Body of pancreas (tissue), 4 donors: ENCODE measurements around the gene MRPL43. TPM values are rescaled to one million over a fixed set of nuclear protein-coding genes. Genes with fewer than 3 reads are reported as not detected.

Source experiments
- ATAC-seq: fragments of 150-250 bp; one replicate; pipeline ENCODE4 v1.9.1; 2016
- DNase-seq, 4 donors: peaks; one replicate each; pipeline ENCODE4 v3.0.0-alpha.2; 2019
- H3K27ac ChIP-seq, 4 donors: fragments of 200-600 bp; sonication (generic); 1 replicate in 3 of 4; 2 replicates in 1 of 4; pipeline versions ENCODE4 v1.5.1 to v1.6.1; 2016 to 2019; ENCODE audit warnings: mild to moderate bottlenecking in 1 of 4, mixed read lengths in 1 of 4, moderate library complexity in 1 of 4
- H3K27me3 ChIP-seq, 2 donors: fragments of 200-600 bp; sonication (generic); one replicate each; pipeline ENCODE4 v1.6.0; 2016; ENCODE audit warnings: mild to moderate bottlenecking in 1 of 2
- H3K36me3 ChIP-seq, 2 donors: fragments of 200-600 bp; sonication (generic); replicated peaks in 1 of 2; 2 replicates each; pipeline ENCODE4 v1.5.1; 2016; ENCODE audit warnings: low read depth in 2 of 2; ENCODE audit not compliant: insufficient read depth in 1 of 2
- H3K4me1 ChIP-seq: fragments of 200-600 bp; sonication (generic); one replicate; pipeline ENCODE4 v1.6.0; 2016
- H3K4me3 ChIP-seq, 2 donors: fragments of 200-600 bp; sonication (generic); 1 replicate in 1 of 2; 2 replicates in 1 of 2; pipeline ENCODE4 v1.5.1; 2016 to 2019
- H3K9me3 ChIP-seq, 3 donors: fragments of 200-600 bp; sonication (generic); 1 replicate in 2 of 3; 2 replicates in 1 of 3; pipeline ENCODE4 v1.5.1; 2016
- CTCF ChIP-seq, 7 experiments: fragments of 450-650 bp in 4 of 7; fragments of 200-600 bp in 3 of 7; sonication (generic) in 3 of 7; IDR thresholded peaks; one replicate each; pipeline ENCODE4 v1.5.1; 2016 to 2019; ENCODE audit warnings: antibody characterized with exemption in 7 of 7
- POLR2A ChIP-seq, 3 donors: fragments of 450-650 bp; IDR thresholded peaks; one replicate each; pipeline ENCODE4 v1.6.1; 2016; ENCODE audit warnings: antibody characterized with exemption in 3 of 3, mild to moderate bottlenecking in 2 of 3
- WGBS, 2 donors: methylation state at CpG; one replicate each; pipeline ENCODE4 v1.1.5; 2017; 5-methylcytosine and 5-hydroxymethylcytosine counted together
- intact Hi-C: fragments of 100-400 bp; cut with DNase I; formaldehyde crosslinking; loops from one replicate; pipeline ENCODE4 v1.15.1; 2023
- total RNA-seq, 2 donors: library from RNA; depleted of rRNA; stranded (reverse); fragments of >200 nt; gene quantifications; one replicate each; pipeline ENCODE4 v1.1.0, GENCODE V29; 2016

Gene MRPL43
- total RNA-seq, 2 donors from 2014 or later = 53.7 to 90.5 TPM

DNA sequence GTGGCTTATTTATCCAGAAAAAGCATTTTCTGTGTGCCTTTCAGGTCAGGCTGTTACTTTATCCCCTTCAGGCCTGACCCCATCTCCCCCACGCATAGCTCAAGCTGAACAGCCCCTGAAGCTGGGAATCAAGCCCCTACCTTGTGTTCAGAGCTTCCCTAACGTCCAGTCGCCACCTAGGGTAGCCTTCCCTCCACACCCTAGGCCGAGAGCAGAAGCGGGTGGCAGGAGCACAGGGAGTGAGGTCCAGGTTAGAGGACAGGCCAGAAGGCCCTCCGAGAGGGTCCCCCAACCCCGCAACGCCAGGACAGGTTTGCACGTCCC is 18.5 kb downstream of the MRPL43 start:
- Histone ChIP-seq H3K36me3 (no peaks in the 10 kb centered on the region), H3K9me3 (no peaks in the 10 kb centered on the region), H3K27ac (peak overlapping the region; percentile 50 to 87 (median 62)), H3K27me3 (no peaks in the 10 kb centered on the region), H3K4me3 (peak overlapping the region; percentile 63), H3K4me1 (peaks cover 55% of the 10 kb centered on the region)
- ATAC-seq (peak; percentile 28), DNase-seq (peak in 1 of 4 donors; percentile 30)
- 0 to 6% methylated on average over 3 to 9 of the region's 9 CpGs for WGBS, 2 donors
- intact Hi-C loops = no loop called here
- no peak for TF ChIP-seq CTCF (IDR thresholded peaks at IDR 0.05)
- TF ChIP-seq POLR2A (IDR thresholded peaks at IDR 0.05) = no peak

DNA sequence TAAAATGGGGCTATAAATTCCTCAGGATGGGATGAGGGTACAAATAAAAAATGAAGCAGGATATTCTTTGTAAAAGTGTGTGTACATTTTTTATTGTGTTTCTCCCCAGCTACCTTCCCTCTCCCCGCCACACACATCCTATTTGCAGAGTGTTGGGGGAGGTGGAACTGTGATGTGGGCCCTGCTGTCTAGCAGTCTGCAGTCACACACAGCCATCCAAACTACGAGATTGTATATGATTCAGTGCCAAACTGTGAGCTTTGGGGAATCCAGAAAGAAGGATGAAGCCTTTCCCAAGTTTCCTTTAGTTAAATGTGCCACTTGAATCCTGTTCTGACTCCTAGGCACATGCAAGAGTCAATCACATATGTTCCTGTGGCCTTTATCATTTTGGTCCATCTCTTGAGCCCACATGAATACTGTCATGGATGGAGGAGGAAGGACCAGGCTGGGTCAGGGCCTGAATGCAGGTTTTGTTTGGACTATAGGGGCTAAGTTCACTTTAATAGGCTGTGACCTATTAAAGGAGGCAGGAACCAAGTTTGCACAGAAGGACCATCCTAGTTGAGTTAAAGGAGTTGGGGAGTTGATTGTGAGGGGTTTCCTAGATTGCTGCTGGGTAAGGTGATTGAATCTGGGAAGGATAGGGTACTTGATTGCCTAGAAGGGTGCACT is 19.1 kb downstream of the MRPL43 start:
- DNase-seq (no peak), ATAC-seq (no peak)
- no peak overlapping the region for H3K4me3 ChIP-seq
- peaks cover 54% of the 10 kb centered on the region for H3K4me1 ChIP-seq
- intact Hi-C loops = no loop called here
- no peaks in the 10 kb centered on the region for H3K9me3 ChIP-seq
- TF ChIP-seq CTCF (IDR thresholded peaks at IDR 0.05) (no peak), POLR2A (IDR thresholded peaks at IDR 0.05) (no peak)
- 64 to 75% methylated on average over 2 of the region's 2 CpGs for WGBS, 2 donors
- H3K36me3 ChIP-seq = no peaks in the 10 kb centered on the region
- peak overlapping the region in 3 of 4 donors; percentile 50 to 72 (median 53) for H3K27ac ChIP-seq
- no peaks in the 10 kb centered on the region for H3K27me3 ChIP-seq

GRCh38 chr10:100967332-100967731 is 20.0 kb downstream of the MRPL43 start:
- TF ChIP-seq POLR2A (IDR thresholded peaks at IDR 0.05) (no peak), CTCF (IDR thresholded peaks at IDR 0.05) (no peak)
- 65 to 66% methylated on average over 2 of the region's 2 CpGs for WGBS, 2 donors
- ATAC-seq (no peak), DNase-seq (no peak)
- intact Hi-C loops = no loop called here
- Histone ChIP-seq H3K36me3 (no peaks in the 10 kb centered on the region), H3K4me1 (peaks cover 46% of the 10 kb centered on the region), H3K27ac (no peak overlapping the region), H3K9me3 (no peaks in the 10 kb centered on the region), H3K27me3 (no peaks in the 10 kb centered on the region), H3K4me3 (no peak overlapping the region)

DNA sequence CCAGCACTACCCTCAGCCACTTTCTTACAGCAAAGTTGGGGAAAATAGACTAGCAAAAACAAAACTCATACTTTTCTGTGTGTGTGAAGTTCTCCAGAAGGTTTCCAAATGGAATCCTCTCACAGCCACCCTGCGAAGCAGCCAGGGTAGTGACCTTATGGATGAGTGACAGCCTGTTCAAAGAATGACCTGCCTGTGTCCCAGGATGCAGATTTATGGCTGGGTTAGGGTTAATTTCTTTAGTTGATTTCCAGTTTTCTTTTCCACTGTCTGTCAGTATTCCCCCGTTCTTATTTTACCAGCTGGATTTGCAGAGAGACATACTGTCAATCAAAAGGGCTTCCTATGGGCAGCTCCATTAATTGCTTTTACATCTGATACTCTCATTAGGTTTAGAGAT is 20.4 kb downstream of the MRPL43 start:
- ATAC-seq (no peak), DNase-seq (no peak)
- H3K9me3 ChIP-seq = no peaks in the 10 kb centered on the region
- no peaks in the 10 kb centered on the region for H3K27me3 ChIP-seq
- H3K27ac ChIP-seq = peak overlapping the region in 1 of 4 donors; percentile 34
- H3K4me1 ChIP-seq = peaks cover 41% of the 10 kb centered on the region
- H3K36me3 ChIP-seq = no peaks in the 10 kb centered on the region
- no peak for TF ChIP-seq POLR2A (IDR thresholded peaks at IDR 0.05)
- no peak for TF ChIP-seq CTCF (IDR thresholded peaks at IDR 0.05)
- H3K4me3 ChIP-seq = no peak overlapping the region
- intact Hi-C loops = no loop called here
- 36 to 43% methylated on average over 2 of the region's 2 CpGs for WGBS, 2 donors

DNA sequence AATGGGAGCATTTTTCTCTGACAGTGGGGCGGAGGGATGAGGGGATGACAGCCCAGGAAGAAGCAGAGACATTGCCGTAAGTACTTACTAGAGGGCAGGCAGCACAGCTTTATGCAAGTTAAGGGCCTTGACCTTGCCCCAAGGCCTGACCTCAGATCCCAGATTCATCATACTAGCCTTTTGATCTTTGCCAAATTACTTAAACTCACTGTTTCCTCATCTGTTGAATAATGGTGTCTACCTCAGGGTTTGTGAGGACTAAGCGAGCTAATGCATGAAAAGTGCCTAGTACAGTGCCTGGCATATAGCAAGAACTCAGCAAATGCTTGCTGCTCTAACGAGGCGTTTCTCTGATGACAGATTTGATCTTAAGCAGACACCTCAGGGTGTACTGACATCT is 21.5 kb downstream of the MRPL43 start:
- peaks cover 31% of the 10 kb centered on the region for H3K4me1 ChIP-seq
- H3K27me3 ChIP-seq = no peaks in the 10 kb centered on the region
- 78 to 82% methylated on average over 5 of the region's 5 CpGs for WGBS, 2 donors
- no peak for ATAC-seq
- H3K9me3 ChIP-seq = no peaks in the 10 kb centered on the region
- no peak overlapping the region for H3K4me3 ChIP-seq
- DNase-seq = no peak
- H3K27ac ChIP-seq = no peak overlapping the region
- H3K36me3 ChIP-seq = no peaks in the 10 kb centered on the region
- intact Hi-C loops = no loop called here
- TF ChIP-seq CTCF (IDR thresholded peaks at IDR 0.05) = no peak
- no peak for TF ChIP-seq POLR2A (IDR thresholded peaks at IDR 0.05)
